Renal cortex interstitium (tissue), 15 donors: ENCODE data around the gene CNTN2. TPM values are rescaled to one million over a fixed set of nuclear protein-coding genes. Genes with fewer than 3 reads are reported as not detected.

Experiments used
- DNase-seq, 11 donors: peaks; one replicate each; pipeline ENCODE4 v3.0.0-alpha.2; 2013; ENCODE audit warnings: low read depth in 9 of 11, low spot score in 4 of 11; ENCODE audit errors: extremely low read depth in 1 of 11
- long read RNA-seq, 16 experiments: transcript quantifications; one replicate each; lab custom pipeline, GENCODE V29; 2026
- polyA plus RNA-seq, 3 donors: library from polyadenylated mRNA; unstranded; fragments of 120-200 nt; gene quantifications; one replicate each; pipeline ENCODE4 v1.2.1, GENCODE V29; 2013; ENCODE audit not compliant: insufficient read length in 3 of 3

Gene CNTN2
- polyA plus RNA-seq = under 1 TPM; 0.59 to 0.76 (median 0.72) TPM
- long read RNA-seq, donor 1, partial matches to known transcripts = 0 of 1 reads
- long read RNA-seq, donor 1, other reads (novel, unspliced or antisense) = 0 of 1 reads
- long read RNA-seq, donor 2, partial matches to known transcripts = 0 of 1 reads
- long read RNA-seq, donor 2, other reads (novel, unspliced or antisense) = 0 of 1 reads
- long read RNA-seq, donor 3 = 0 reads
- long read RNA-seq, donor 4 = 0 reads
- long read RNA-seq, donor 5 = 0 reads
- long read RNA-seq, donor 6 = 0 reads
- long read RNA-seq, donor 7, partial matches to known transcripts = 0 of 1 reads
- long read RNA-seq, donor 7, other reads (novel, unspliced or antisense) = 0 of 1 reads
- long read RNA-seq, donor 8 = 0 reads
- long read RNA-seq, donor 9 = 0 reads
- long read RNA-seq, donor 10, partial matches to known transcripts = 0 of 1 reads
- long read RNA-seq, donor 10, other reads (novel, unspliced or antisense) = 0 of 1 reads
- long read RNA-seq, donor 11 = 0 reads
- long read RNA-seq, donor 12 = 0 reads
- long read RNA-seq, donor 13, partial matches to known transcripts = 0 of 5 reads
- long read RNA-seq, donor 13, other reads (novel, unspliced or antisense) = 5 of 5 reads
- long read RNA-seq, donor 14 = 0 reads
- long read RNA-seq, donor 15 = 0 reads
- long read RNA-seq, donor 16 = 0 reads

GRCh38 chr1:205042911-205043806 lies at the start of gene CNTN2:
Gene CNTN2 (plus strand): TSS chr1:205043212. CDS start chr1:205053186, 9,974 bp downstream.
- no peak for DNase-seq

- DNase-seq = no peak
Measured at GRCh38 chr1:204994086-204994862, 48.7 kb upstream of the CNTN2 start.

GRCh38 chr1:204996981-204997380 lies 46.0 kb upstream of the CNTN2 start:
- DNase-seq = no peak

- DNase-seq = peak in 1 of 11 donors; percentile 31
Measured at GRCh38 chr1:204997591-204998355, 45.2 kb upstream of the CNTN2 start.

GRCh38 chr1:205001162-205001561 lies 41.9 kb upstream of the CNTN2 start:
- DNase-seq = no peak

GRCh38 chr1:205002705-205003104 lies 40.3 kb upstream of the CNTN2 start:
- no peak for DNase-seq

GRCh38 chr1:205003358-205004131 lies 39.5 kb upstream of the CNTN2 start:
- DNase-seq = no peak

- DNase-seq = no peak
Measured at GRCh38 chr1:205004351-205004750, 38.7 kb upstream of the CNTN2 start.

- DNase-seq = no peak
Measured at GRCh38 chr1:205008896-205009295, 34.1 kb upstream of the CNTN2 start.

- no peak for DNase-seq
Measured at GRCh38 chr1:205009670-205010069, 33.3 kb upstream of the CNTN2 start.

GRCh38 chr1:205012391-205013140 lies 30.4 kb upstream of the CNTN2 start:
- DNase-seq = no peak

GRCh38 chr1:205013683-205014367 lies 29.2 kb upstream of the CNTN2 start:
- peak in 3 of 11 donors; percentile 38 to 46 (median 44) for DNase-seq

GRCh38 chr1:205014783-205015182 lies 28.2 kb upstream of the CNTN2 start:
- DNase-seq = no peak

- DNase-seq = no peak
Measured at GRCh38 chr1:205015241-205015640, 27.8 kb upstream of the CNTN2 start.

- DNase-seq = no peak
Measured at GRCh38 chr1:205016075-205016474, 26.9 kb upstream of the CNTN2 start.

- no peak for DNase-seq
Measured at GRCh38 chr1:205016584-205016983, 26.4 kb upstream of the CNTN2 start.
